Stimulated activated CD4-positive, alpha-beta T cell treated with anti-CD3 and anti-CD28 coated beads, Interleukin-1b, Interleukin-23, amount 100 ng/mL, for 48 hours (primary cell): ENCODE data around the gene ACBD6.

Experiments
- DNase-seq: peaks from one replicate; pipeline ENCODE4 v3.0.0-alpha.2; 2020

The ACBD6 gene

GRCh38 chr1:180290265-180291001, 211.9 kb downstream of the ACBD6 start:
- no peak for DNase-seq

- DNase-seq: no peak
These were observed 213.4 kb downstream of the ACBD6 start for GRCh38 chr1:180288940-180289339.

DNA sequence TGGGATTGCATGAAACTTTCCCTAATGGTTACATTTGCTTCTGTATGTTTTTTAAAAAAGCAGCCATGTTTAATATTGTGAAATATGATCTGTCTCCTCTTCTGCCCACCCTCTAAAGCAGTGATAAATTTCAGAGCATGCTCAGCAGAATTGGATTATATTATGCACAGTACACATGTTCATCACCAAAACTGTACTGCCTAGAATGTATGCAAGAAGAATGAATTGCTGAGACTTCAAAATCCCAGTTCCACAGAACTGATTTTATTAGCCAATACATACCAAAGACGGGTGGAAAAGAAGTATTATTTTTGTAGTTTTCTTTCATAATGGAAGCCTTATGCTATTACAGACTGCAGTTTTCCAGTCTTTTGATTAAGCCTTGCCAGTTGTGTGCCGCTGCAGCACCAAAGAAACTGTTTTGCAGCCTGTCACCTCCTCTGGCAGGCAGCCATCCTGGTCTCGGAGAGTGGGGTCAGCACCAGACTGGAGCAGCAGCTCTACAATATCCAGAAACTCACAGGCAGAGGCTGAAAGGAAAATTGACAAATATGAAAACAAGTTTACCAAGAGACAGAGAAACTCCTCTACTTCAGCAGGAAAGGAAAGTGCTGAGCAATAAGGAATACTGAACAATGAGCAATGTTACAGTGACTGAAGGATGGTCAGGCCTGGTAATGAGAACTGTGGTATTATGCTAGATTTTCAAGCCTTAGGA, 214.2 kb downstream of the ACBD6 start:
- no peak for DNase-seq

GRCh38 chr1:180286417-180286816, 216.0 kb downstream of the ACBD6 start:
- DNase-seq: no peak

- DNase-seq: no peak
These were observed 219.3 kb downstream of the ACBD6 start for GRCh38 chr1:180283098-180283497.

DNA sequence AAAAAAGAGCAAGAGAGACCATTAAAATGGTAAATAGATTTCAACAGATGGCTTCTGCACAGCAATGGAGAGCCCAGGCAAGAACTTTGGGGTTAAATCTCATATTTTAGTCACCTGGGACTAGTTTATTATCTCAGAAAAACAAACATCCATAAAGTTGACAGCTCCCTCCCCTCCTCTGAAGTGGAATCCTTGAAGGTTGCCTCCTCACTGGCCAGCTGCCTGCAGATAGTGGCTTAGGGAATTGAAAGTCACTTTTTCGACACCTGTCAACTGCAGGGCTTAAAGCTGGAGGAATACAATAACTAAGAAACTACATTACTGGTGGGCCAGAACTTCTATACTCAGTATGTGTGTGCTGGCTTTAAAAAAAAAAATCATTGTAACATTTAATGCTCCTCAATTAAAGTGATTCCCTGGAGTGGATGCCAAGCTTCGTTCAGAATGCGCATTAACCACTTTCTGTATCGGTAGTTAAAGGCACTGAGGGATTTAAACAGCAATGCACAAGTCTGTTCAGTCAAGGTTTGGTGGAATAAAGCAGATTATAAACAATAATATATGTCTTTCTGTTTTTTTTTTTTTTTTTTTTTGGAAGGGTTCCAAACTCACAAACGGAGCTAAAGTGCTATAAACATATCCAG, 219.9 kb downstream of the ACBD6 start:
- DNase-seq: no peak

DNA sequence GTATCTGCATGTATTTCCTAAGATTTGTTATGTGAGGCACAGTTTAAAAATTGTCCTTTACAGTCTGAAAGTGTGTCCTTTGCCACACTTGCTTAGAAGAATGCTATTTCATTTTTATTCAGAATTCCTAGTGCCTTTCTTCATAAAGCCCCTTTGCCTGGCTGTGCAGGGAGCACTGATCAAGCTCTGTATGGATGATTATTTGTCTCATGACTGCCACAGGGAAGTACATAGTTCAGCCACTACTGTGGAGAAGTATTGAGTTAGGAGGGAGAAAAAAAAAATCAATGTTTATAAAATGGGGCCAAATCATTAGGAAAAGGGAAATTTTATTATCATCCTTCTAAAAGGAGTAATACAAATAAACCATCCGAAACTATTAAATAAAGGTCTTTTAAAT, 220.9 kb downstream of the ACBD6 start:
- no peak for DNase-seq

DNA sequence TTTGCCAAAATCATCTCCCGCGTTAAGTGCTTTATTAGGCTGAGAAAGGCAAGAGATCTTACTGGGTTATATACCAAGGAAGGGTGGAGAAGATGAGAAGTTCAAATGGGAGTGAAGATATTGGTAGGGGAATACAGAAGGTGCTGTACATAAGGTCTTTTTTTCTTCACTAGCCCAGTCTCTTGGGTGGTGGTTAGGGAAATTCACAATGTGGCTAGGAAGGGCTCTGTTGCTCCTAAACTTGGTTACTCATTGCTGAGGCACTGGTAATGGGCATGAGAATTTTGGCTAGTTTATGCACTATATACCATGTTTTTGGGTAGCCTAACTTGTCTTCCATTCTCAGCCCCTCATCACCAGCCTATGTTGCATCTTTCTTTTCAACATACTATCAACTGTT, 221.8 kb downstream of the ACBD6 start:
- no peak for DNase-seq

GRCh38 chr1:180279651-180280050, 222.7 kb downstream of the ACBD6 start:
- DNase-seq: no peak

GRCh38 chr1:180278596-180279395, 223.6 kb downstream of the ACBD6 start:
- no peak for DNase-seq

GRCh38 chr1:180278194-180278515, 224.2 kb downstream of the ACBD6 start:
- DNase-seq: no peak

DNA sequence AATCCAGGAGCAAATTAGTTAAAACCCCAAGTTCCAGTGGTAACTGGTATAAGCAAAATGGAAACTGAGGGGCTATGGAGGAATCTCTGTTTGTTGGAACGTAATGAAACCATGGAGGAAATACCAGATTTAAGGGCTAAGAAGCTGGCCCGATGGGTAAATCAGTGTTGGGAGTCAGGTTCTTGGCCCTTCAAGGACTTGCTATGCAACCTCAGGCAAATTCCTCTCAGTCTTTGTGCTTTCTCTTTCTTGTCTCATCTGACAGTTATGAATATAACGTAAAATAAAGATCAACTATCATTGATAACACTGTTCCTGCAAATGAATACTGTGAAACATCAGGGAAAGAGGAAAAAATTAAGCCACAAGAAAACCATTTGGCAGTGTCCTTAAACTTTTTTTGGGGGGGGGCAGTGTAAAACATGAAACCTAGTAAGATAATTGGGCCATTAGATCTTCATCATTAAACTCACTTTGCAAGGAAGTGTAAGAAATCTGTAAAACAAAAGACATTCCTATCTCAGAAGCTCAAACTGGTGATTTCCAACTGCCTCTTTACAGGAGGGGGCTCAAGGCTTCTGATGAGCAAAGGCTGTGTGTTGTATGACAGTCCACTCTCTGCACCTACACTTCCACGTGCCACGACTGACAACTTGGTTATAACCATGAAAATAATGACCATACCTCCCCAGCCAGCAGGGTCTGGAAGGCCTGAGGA, 224.7 kb downstream of the ACBD6 start:
- no peak for DNase-seq

DNA sequence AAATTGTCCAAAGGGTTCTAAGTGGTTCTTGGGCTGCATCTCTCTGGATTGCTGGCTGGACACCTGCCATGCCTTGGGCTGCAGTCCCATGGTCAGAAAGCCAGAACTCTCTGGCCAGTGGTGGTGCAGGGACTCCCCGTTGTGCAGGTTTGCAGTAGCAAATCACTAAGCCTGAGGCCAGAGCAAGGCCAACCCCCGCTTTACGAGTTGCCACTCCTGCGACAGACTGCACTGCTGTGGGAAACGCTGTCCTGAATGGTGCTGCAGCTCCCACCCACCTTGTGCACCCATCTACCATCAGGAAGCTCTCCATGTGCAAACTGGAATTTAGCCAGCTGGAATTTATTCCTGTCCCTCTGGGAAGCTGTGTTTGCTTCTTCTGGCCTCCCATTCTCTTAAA, 226.7 kb downstream of the ACBD6 start:
- no peak for DNase-seq

- DNase-seq: no peak
These were observed 228.2 kb downstream of the ACBD6 start for GRCh38 chr1:180274221-180274620.

DNA sequence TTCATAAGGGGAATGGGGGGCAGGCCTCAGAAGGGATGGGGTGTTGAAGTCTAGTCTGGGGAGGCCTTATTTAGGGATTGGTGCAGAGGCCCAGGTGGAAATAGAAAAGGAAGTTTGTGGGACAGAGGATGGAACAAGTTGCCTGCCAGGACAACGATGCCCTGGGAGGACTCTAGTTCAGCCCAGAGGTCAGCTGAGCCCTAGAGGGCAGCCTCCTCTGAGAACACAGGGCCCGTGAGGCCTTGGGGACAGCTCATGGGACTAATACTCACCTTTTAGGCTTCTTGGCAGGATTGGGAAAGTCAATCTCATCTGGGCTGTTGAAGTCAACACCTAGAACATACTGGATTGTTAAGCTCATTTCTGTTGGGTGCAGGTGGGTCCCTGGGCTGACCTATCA, 229.3 kb downstream of the ACBD6 start:
- no peak for DNase-seq

- DNase-seq: no peak
These were observed 230.0 kb downstream of the ACBD6 start for GRCh38 chr1:180272395-180272794.

DNA sequence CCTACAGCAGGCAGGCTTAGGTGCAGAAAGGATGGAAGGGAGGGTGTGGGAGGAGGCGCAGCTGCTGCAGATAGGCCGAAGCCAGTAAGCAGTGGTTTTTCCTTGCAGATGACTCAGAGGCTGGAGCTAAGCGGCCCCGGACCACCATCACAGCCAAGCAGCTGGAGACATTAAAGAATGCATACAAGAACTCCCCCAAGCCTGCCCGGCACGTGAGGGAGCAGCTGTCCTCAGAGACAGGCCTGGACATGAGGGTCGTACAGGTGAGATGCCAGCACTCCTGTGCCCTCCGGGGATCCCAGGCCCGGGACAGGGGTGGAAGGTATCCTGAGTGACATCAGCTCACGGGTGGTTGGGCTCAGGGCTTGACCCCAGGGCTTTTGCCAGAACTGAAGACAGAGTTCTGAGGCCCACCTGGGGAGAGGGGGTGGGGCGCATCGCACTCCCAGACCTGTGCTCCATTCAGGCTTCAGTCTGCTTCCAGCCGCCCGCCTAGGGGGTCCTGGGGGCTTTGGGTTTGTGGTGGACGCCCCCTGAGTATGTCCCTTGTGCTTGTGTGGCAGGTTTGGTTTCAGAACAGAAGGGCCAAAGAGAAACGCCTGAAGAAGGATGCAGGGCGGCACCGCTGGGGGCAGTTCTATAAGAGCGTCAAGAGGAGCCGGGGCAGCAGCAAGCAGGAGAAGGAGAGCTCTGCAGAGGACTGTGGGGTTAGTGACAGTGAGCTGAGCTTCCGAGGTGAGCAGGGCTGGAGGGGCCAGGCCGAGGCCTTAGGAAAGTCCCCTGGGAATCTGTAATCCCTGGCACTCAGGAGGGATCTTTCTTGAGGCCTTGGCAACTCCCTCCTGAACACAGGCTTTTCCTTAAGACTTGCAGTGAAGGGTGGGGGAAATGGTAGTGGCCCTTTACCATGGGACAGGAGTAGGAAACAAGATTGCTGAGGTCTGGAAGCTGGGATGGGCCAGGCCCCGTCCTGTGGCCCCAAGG, 230.8 kb downstream of the ACBD6 start:
- no peak for DNase-seq

- no peak for DNase-seq
These were observed 231.7 kb downstream of the ACBD6 start for GRCh38 chr1:180270530-180271271.

GRCh38 chr1:180269645-180270529, 232.5 kb downstream of the ACBD6 start:
- no peak for DNase-seq
